Lower lobe of right lung (tissue), 2 donors: ENCODE data around the gene EXPH5. TPM values are rescaled to one million over a fixed set of nuclear protein-coding genes. Genes with fewer than 3 reads are reported as not detected.

ENCODE experiments used
- ATAC-seq, 2 donors: fragments of 200-7000 bp; cut with Tn5 transposase; one replicate each; pipeline ENCODE4 v1.9.1; 2020 to 2022; ENCODE audit warnings: mild to moderate bottlenecking in 2 of 2, moderate library complexity in 2 of 2
- DNase-seq: peaks from one replicate; pipeline ENCODE4 v3.0.0-alpha.2; 2020
- H3K27ac ChIP-seq: fragments of 200-600 bp; one replicate; pipeline ENCODE4 v1.8.0; 2022
- H3K27me3 ChIP-seq: fragments of 200-600 bp; one replicate; pipeline ENCODE4 v1.8.0; 2022; ENCODE audit warnings: low read depth
- H3K36me3 ChIP-seq: fragments of 200-600 bp; one replicate; pipeline ENCODE4 v1.8.0; 2022; ENCODE audit warnings: mild to moderate bottlenecking
- H3K4me1 ChIP-seq: fragments of 200-600 bp; one replicate; pipeline ENCODE4 v1.8.0; 2022
- H3K4me3 ChIP-seq: fragments of 200-600 bp; one replicate; pipeline ENCODE4 v1.8.0; 2022; ENCODE audit warnings: mild to moderate bottlenecking
- H3K9me3 ChIP-seq: fragments of 200-600 bp; one replicate; pipeline ENCODE4 v1.8.0; 2022
- CTCF ChIP-seq: fragments of 200-600 bp; IDR thresholded peaks from one replicate; pipeline ENCODE4 v1.8.0; 2022; ENCODE audit warnings: antibody characterized with exemption, mild to moderate bottlenecking
- intact Hi-C: fragments of 100-400 bp; cut with DNase I; formaldehyde crosslinking; loops from one replicate; pipeline ENCODE4 v1.11.0; 2022
- total RNA-seq: library from RNA; stranded (reverse); fragmentation: NEBNext Ultra II Directional; extraction: Animal tissue kit (Norgen Biotek cat#: 25700); gene quantifications from one replicate; pipeline ENCODE4 v1.2.1, GENCODE V29; 2021
- donor health status: DM: no; HTN: yes; CAD: no; lungs with severe emphysema.

The EXPH5 gene
- total RNA-seq, 1 donor from 2014 or later: 34.9 TPM

GRCh38 chr11:108522318-108522717 lies 71.2 kb downstream of the EXPH5 start:
- intact Hi-C loops: no loop called here
- H3K27ac ChIP-seq: no peak overlapping the region
- no peak for DNase-seq

GRCh38 chr11:108518581-108518980 lies 75.0 kb downstream of the EXPH5 start:
- Histone ChIP-seq H3K36me3 (peaks cover 37% of the 10 kb centered on the region), H3K27me3 (no peaks in the 10 kb centered on the region), H3K27ac (no peak overlapping the region), H3K4me3 (no peak overlapping the region), H3K4me1 (no peaks in the 10 kb centered on the region), H3K9me3 (no peaks in the 10 kb centered on the region)
- DNase-seq: no peak
- TF ChIP-seq CTCF: no peak
- intact Hi-C loops: no loop called here
- no peak for ATAC-seq

More at GRCh38 chr11:108522318-108522717, 71.2 kb downstream of the EXPH5 start:
- Histone ChIP-seq H3K9me3 (no peaks in the 10 kb centered on the region), H3K4me1 (no peaks in the 10 kb centered on the region), H3K4me3 (no peak overlapping the region), H3K27me3 (no peaks in the 10 kb centered on the region), H3K36me3 (peaks cover 12% of the 10 kb centered on the region)
- ATAC-seq: no peak
- TF ChIP-seq CTCF: no peak

- H3K27ac ChIP-seq: no peak overlapping the region
- no peak overlapping the region for H3K4me3 ChIP-seq
- DNase-seq (no peak), ATAC-seq (no peak)
- H3K9me3 ChIP-seq: no peaks in the 10 kb centered on the region
- TF ChIP-seq CTCF: no peak
- intact Hi-C loops: no loop called here
- no peaks in the 10 kb centered on the region for H3K4me1 ChIP-seq
- peaks cover 42% of the 10 kb centered on the region for H3K36me3 ChIP-seq
- no peaks in the 10 kb centered on the region for H3K27me3 ChIP-seq
These were observed 77.4 kb downstream of the EXPH5 start for GRCh38 chr11:108516125-108516524.

- H3K27me3 ChIP-seq: no peaks in the 10 kb centered on the region
- DNase-seq: no peak
- no peak for ATAC-seq
- no peak overlapping the region for H3K27ac ChIP-seq
- TF ChIP-seq CTCF: no peak
- H3K4me3 ChIP-seq: no peak overlapping the region
- H3K4me1 ChIP-seq: no peaks in the 10 kb centered on the region
- H3K9me3 ChIP-seq: no peaks in the 10 kb centered on the region
- H3K36me3 ChIP-seq: peaks cover 34% of the 10 kb centered on the region
- intact Hi-C loops: no loop called here
These were observed 80.9 kb downstream of the EXPH5 start for GRCh38 chr11:108512708-108513107.

- TF ChIP-seq CTCF: no peak
- Histone ChIP-seq H3K36me3 (peaks cover 26% of the 10 kb centered on the region), H3K27me3 (no peaks in the 10 kb centered on the region), H3K27ac (no peak overlapping the region), H3K4me1 (no peaks in the 10 kb centered on the region), H3K9me3 (no peaks in the 10 kb centered on the region), H3K4me3 (no peak overlapping the region)
- intact Hi-C loops: no loop called here
- no peak for DNase-seq
- no peak for ATAC-seq
These were observed 81.6 kb downstream of the EXPH5 start for GRCh38 chr11:108511851-108512474.
